Esophagus squamous epithelium (tissue), 5 donors: ENCODE data around the gene FSHR. TPM values are rescaled to one million over a fixed set of nuclear protein-coding genes. Genes with fewer than 3 reads are reported as not detected.

Source experiments
- DNase-seq: peaks from one replicate; lab custom pipeline; 2025; lab: John Stamatoyannopoulos, UW
- H3K27ac ChIP-seq, 4 donors: fragments of 200-600 bp; sonication (generic); one replicate each; pipeline ENCODE4 v1.5.1; 2016 to 2019; ENCODE audit warnings: mild to moderate bottlenecking in 1 of 4
- H3K27me3 ChIP-seq, 4 donors: fragments of 200-600 bp; sonication (generic); 1 replicate in 3 of 4; 2 replicates in 1 of 4; pipeline versions ENCODE4 v1.5.1 to v1.6.0; 2017 to 2021; ENCODE audit warnings: antibody characterized with exemption in 1 of 4
- H3K36me3 ChIP-seq, 3 donors: fragments of 200-600 bp; sonication (generic); one replicate each; pipeline ENCODE4 v1.5.1; 2016 to 2019
- H3K4me1 ChIP-seq, 3 donors: fragments of 200-600 bp; sonication (generic); one replicate each; pipeline ENCODE4 v1.5.1; 2017 to 2019
- H3K4me3 ChIP-seq, 4 donors: fragments of 200-600 bp; sonication (generic); 1 replicate in 3 of 4; 2 replicates in 1 of 4; pipeline ENCODE4 v1.5.1; 2016 to 2019; ENCODE audit warnings: mild to moderate bottlenecking in 2 of 4, moderate library complexity in 1 of 4
- H3K9me3 ChIP-seq, 3 donors: fragments of 200-600 bp; sonication (generic); one replicate each; pipeline ENCODE4 v1.5.1; 2016 to 2019
- POLR2A ChIP-seq, 4 donors: fragments of 450-650 bp; IDR thresholded peaks; one replicate each; pipeline ENCODE4 v1.6.1; 2017; ENCODE audit warnings: antibody characterized with exemption in 4 of 4, mild to moderate bottlenecking in 4 of 4, moderate library complexity in 3 of 4
- WGBS, 2 donors: methylation state at CpG; one replicate each; pipeline ENCODE4 v1.1.5; 2018; 5-methylcytosine and 5-hydroxymethylcytosine counted together
- intact Hi-C: fragments of 100-400 bp; cut with DNase I; formaldehyde crosslinking; loops from one replicate; pipeline ENCODE4 v1.15.0; 2022
- total RNA-seq, 4 donors: library from RNA; depleted of rRNA; stranded (reverse); fragments of >200 nt; gene quantifications; one replicate each; pipeline ENCODE4 v1.1.0, GENCODE V29; 2016
- TF ChIP-seq, protein P1 (sequence below), 6 experiments: fragments of 450-650 bp in 4 of 6; fragments of 200-600 bp in 2 of 6; sonication (generic) in 2 of 6; IDR thresholded peaks; one replicate each; pipeline ENCODE4 v1.5.1; 2016 to 2019; ENCODE audit warnings: antibody characterized with exemption in 6 of 6, mild to moderate bottlenecking in 4 of 6, moderate library complexity in 4 of 6
- donor health status: DM: yes; HTN: yes; CAD: no.

FSHR gene
- total RNA-seq, 4 donors from 2014 or later = not detected

DNA sequence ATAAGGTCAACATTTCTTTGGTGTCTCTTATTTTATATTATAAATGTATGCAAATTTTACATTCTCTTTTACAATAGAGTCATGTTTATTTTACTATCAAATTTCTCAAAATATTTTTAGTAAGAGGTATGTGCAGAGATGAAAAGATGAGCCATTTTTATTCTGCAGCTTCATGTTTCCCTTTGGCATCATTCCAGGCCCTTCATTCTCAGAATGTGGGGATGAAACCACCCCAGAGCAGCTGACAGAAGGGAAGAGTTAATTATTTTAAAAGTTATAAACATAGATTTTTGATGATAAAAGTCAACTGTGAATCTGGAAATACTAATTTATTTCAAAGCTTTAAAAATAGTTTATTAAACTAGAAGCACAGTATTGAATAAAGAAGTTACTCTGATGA is 12.8 kb upstream of the FSHR start:
- no peaks in the 10 kb centered on the region for H3K36me3 ChIP-seq
- no peaks in the 10 kb centered on the region for H3K27me3 ChIP-seq
- H3K27ac ChIP-seq = no peak overlapping the region
- no peaks in the 10 kb centered on the region for H3K4me1 ChIP-seq
- DNase-seq = no peak
- H3K9me3 ChIP-seq = no peaks in the 10 kb centered on the region
- no peak overlapping the region for H3K4me3 ChIP-seq
- intact Hi-C loops = no loop called here
- TF ChIP-seq, protein P1, sequence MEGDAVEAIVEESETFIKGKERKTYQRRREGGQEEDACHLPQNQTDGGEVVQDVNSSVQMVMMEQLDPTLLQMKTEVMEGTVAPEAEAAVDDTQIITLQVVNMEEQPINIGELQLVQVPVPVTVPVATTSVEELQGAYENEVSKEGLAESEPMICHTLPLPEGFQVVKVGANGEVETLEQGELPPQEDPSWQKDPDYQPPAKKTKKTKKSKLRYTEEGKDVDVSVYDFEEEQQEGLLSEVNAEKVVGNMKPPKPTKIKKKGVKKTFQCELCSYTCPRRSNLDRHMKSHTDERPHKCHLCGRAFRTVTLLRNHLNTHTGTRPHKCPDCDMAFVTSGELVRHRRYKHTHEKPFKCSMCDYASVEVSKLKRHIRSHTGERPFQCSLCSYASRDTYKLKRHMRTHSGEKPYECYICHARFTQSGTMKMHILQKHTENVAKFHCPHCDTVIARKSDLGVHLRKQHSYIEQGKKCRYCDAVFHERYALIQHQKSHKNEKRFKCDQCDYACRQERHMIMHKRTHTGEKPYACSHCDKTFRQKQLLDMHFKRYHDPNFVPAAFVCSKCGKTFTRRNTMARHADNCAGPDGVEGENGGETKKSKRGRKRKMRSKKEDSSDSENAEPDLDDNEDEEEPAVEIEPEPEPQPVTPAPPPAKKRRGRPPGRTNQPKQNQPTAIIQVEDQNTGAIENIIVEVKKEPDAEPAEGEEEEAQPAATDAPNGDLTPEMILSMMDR (IDR thresholded peaks at IDR 0.05) = no peak

DNA sequence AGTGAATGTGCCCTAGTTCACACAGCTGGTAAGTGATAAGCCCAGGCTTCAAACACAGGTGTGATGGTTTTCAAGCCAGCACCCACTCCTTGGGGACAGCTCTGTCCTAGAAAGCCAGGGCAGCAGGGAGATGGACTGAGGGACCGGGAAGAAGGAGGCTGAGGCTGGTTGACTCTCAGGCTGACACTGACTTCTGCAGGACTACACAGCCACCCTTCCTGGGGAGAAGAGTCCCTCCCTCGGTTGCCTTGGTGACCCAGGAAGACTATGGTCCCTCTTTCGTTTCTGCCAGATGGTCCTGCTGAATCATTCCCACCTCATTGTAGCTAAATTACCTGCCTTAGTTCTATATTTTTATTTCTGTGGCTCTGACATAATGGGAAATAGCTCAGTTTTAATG is 11.3 kb upstream of the FSHR start:
- intact Hi-C loops = no loop called here
- 39 to 42% methylated on average over 2 of the region's 3 CpGs for WGBS, 2 donors
- Histone ChIP-seq H3K4me3 (no peak overlapping the region), H3K4me1 (no peaks in the 10 kb centered on the region), H3K9me3 (no peaks in the 10 kb centered on the region), H3K27ac (no peak overlapping the region), H3K36me3 (no peaks in the 10 kb centered on the region), H3K27me3 (no peaks in the 10 kb centered on the region)
- TF ChIP-seq POLR2A (IDR thresholded peaks at IDR 0.05) = no peak
- TF ChIP-seq, protein P1 (IDR thresholded peaks at IDR 0.05) = no peak
- no peak for DNase-seq

- H3K27me3 ChIP-seq = no peaks in the 10 kb centered on the region
- WGBS, 2 donors = 20 to 76% methylated on average over 1 of the region's 1 CpG
- TF ChIP-seq, protein P1 (IDR thresholded peaks at IDR 0.05) = no peak
- no peak for TF ChIP-seq POLR2A (IDR thresholded peaks at IDR 0.05)
- H3K4me1 ChIP-seq = no peaks in the 10 kb centered on the region
- no peaks in the 10 kb centered on the region for H3K36me3 ChIP-seq
- DNase-seq = no peak
- H3K4me3 ChIP-seq = no peak overlapping the region
- H3K9me3 ChIP-seq = no peaks in the 10 kb centered on the region
- H3K27ac ChIP-seq = no peak overlapping the region
- intact Hi-C loops = no loop called here
These were observed 10.4 kb upstream of the FSHR start for GRCh38 chr2:49164729-49165128.

DNA sequence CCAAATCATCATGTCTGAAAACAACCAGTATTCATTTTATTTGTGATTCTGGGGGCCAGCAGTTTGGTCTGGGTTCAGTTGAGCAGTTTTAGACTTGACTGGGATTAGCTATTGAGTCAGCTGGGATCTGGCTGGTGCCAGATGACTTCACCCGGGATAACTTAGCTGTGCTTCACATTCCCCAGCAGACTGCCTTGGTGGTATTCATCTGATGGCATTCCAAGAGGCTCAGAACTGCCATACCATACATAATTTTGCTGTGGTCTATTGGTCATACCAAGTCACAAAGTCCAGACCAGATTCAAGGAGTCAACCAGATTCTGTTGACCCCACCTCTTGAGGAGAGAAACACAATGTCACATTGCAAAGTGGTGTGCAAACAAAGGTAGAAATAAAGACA is 7.8 kb upstream of the FSHR start:
- Histone ChIP-seq H3K9me3 (no peaks in the 10 kb centered on the region), H3K36me3 (no peaks in the 10 kb centered on the region), H3K27me3 (no peaks in the 10 kb centered on the region), H3K27ac (no peak overlapping the region), H3K4me3 (no peak overlapping the region), H3K4me1 (no peaks in the 10 kb centered on the region)
- DNase-seq = no peak
- WGBS, 2 donors = 45 to 80% methylated on average over 1 of the region's 1 CpG
- no peak for TF ChIP-seq POLR2A (IDR thresholded peaks at IDR 0.05)
- TF ChIP-seq, protein P1 (IDR thresholded peaks at IDR 0.05) = no peak
- intact Hi-C loops = no loop called here

DNA sequence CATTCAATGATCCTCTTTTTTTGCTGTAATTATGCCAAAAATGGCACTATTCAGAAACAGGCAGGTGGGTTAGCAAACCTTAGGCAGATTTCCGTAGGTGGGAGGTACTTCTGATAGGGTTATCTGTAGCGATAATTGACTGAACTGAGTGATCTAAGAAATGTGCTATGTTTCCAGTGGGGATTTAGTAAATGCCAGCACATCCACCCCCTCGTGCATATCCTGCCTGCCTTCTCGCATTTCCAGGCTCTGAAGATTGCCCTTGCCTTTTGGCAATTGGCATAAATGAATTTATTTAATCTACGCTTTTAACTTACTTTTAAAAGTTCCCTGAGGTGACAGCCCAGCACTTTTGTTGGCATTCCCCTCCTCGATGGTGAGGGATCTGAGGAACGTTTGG is 576 bp upstream of the FSHR start:
- TF ChIP-seq POLR2A (IDR thresholded peaks at IDR 0.05) = no peak
- TF ChIP-seq, protein P1 (IDR thresholded peaks at IDR 0.05) = no peak
- Histone ChIP-seq H3K9me3 (no peaks in the 10 kb centered on the region), H3K27ac (no peak overlapping the region), H3K36me3 (no peaks in the 10 kb centered on the region), H3K27me3 (no peaks in the 10 kb centered on the region), H3K4me3 (no peak overlapping the region), H3K4me1 (no peaks in the 10 kb centered on the region)
- no peak for DNase-seq
- 15 to 34% methylated on average over 7 of the region's 7 CpGs for WGBS, 2 donors
- intact Hi-C loops = no loop called here
